H1 (cell line): ENCODE results near the gene CACNB2. TPM values are rescaled to one million over a fixed set of nuclear protein-coding genes. Genes with fewer than 3 reads are reported as not detected.

ENCODE experiments used
- CTCF ChIA-PET: fragments of 300-600 bp; sonication (Branson Sonifier 250); formaldehyde crosslinking; loops from one replicate; lab custom pipeline; 2021; ENCODE audit not compliant: partially characterized antibody; lab: Charles Lee
- POLR2A ChIA-PET: fragments of 300-600 bp; sonication (Branson Sonifier 250); formaldehyde crosslinking; loops from one replicate; lab custom pipeline; 2021; ENCODE audit warnings: inconsistent platforms; ENCODE audit not compliant: partially characterized antibody; lab: Charles Lee
- DNase-seq, 2 experiments: peaks; one replicate each; pipeline versions ENCODE4 v3.0.0 to v3.0.0-alpha.2; 2010 to 2022; ENCODE audit warnings: low spot score in 2 of 2, low read depth in 1 of 2, mixed read lengths in 1 of 2
- FAIRE-seq: peaks from 2 replicates; lab custom pipeline; 2011; peaks lifted over from hg19 to GRCh38; lab: Jason Lieb, UNC
- H2AFZ ChIP-seq: 2 replicates; pipeline ENCODE4 v1.8.1; 2012; ENCODE audit warnings: low read length, inconsistent platforms
- H2AK5ac ChIP-seq: 2 replicates; pipeline ENCODE4 v1.6.1; 2013; ENCODE audit warnings: low read depth, low read length
- H2BK120ac ChIP-seq: replicated peaks from 2 replicates; pipeline ENCODE3; 2013; ENCODE audit warnings: low read depth, low read length, inconsistent platforms
- H2BK12ac ChIP-seq: 2 replicates; pipeline ENCODE4 v1.6.1; 2013; ENCODE audit warnings: low read depth, low read length
- H2BK15ac ChIP-seq: 2 replicates; pipeline ENCODE4 v1.6.1; 2013; ENCODE audit warnings: low read length
- H2BK20ac ChIP-seq: 2 replicates; pipeline ENCODE4 v1.6.1; 2013; ENCODE audit warnings: low read length
- H2BK5ac ChIP-seq: 2 replicates; pipeline ENCODE4 v1.6.1; 2013; ENCODE audit warnings: low read depth, low read length
- H3K14ac ChIP-seq: 2 replicates; pipeline ENCODE4 v1.6.1; 2013; ENCODE audit warnings: inconsistent platforms; ENCODE audit not compliant: insufficient read length
- H3K18ac ChIP-seq: 2 replicates; pipeline ENCODE4 v1.6.1; 2013; ENCODE audit warnings: low read length; ENCODE audit errors: extremely low read depth
- H3K23ac ChIP-seq: 2 replicates; pipeline ENCODE4 v1.6.1; 2013; ENCODE audit warnings: inconsistent platforms; ENCODE audit not compliant: insufficient read length
- H3K23me2 ChIP-seq: 2 replicates; pipeline ENCODE4 v1.6.1; 2013; ENCODE audit warnings: low read depth, low read length
- H3K27ac ChIP-seq: 2 replicates; pipeline ENCODE4 v1.6.1; 2011; ENCODE audit warnings: low read depth, low read length, inconsistent platforms
- H3K27me3 ChIP-seq, 4 experiments: replicated peaks in 1 of 4; 1 replicate in 1 of 4; 2 replicates in 3 of 4; pipeline versions ENCODE4 v1.6.1 to v1.8.1; 2011 to 2013; ENCODE audit warnings: low read length in 3 of 4, mild to moderate bottlenecking in 3 of 4, inconsistent platforms in 2 of 4, mixed read lengths in 2 of 4, moderate library complexity in 1 of 4; ENCODE audit not compliant: control insufficient read depth in 3 of 4, insufficient read depth in 3 of 4; ENCODE audit errors: extremely low read depth in 1 of 4
- H3K36me3 ChIP-seq, 4 experiments: 2 replicates each; pipeline versions ENCODE4 v1.6.1 to v1.8.1; 2011 to 2013; ENCODE audit warnings: mild to moderate bottlenecking in 4 of 4, low read length in 3 of 4, moderate library complexity in 2 of 4, control low read depth in 1 of 4, inconsistent platforms in 1 of 4; ENCODE audit not compliant: insufficient read depth in 4 of 4, control insufficient read depth in 2 of 4
- H3K4ac ChIP-seq: replicated peaks from 2 replicates; pipeline ENCODE3; 2013; ENCODE audit warnings: low read length, low read depth, mixed read lengths, inconsistent platforms; ENCODE audit not compliant: insufficient read length
- H3K4me1 ChIP-seq, 4 experiments: replicated peaks in 1 of 4; 1 replicate in 1 of 4; 2 replicates in 3 of 4; pipeline versions ENCODE4 v1.6.1 to v1.8.1; 2011 to 2013; ENCODE audit warnings: low read length in 3 of 4, inconsistent platforms in 2 of 4, mixed read lengths in 1 of 4; ENCODE audit not compliant: insufficient read depth in 4 of 4, control insufficient read depth in 3 of 4
- H3K4me2 ChIP-seq, 2 experiments: 2 replicates each; pipeline versions ENCODE4 v1.6.1 to v1.8.1; 2011 to 2013; ENCODE audit warnings: low read depth in 2 of 2, low read length in 2 of 2, control low read depth in 1 of 2, inconsistent platforms in 1 of 2, mild to moderate bottlenecking in 1 of 2; ENCODE audit not compliant: insufficient read depth in 1 of 2
- H3K4me3 ChIP-seq, 4 experiments: fragments of 200-600, 300-600 bp in 1 of 4; sonication (generic), shearing (Covaris generic), sonication (Bioruptor Twin) in 1 of 4; 2 replicates each; pipeline versions ENCODE4 v1.5.1 to v1.8.1; 2011 to 2016; ENCODE audit warnings: low read length in 4 of 4, low read depth in 3 of 4, control low read depth in 2 of 4, inconsistent platforms in 2 of 4, mild to moderate bottlenecking in 2 of 4, mixed read lengths in 1 of 4, moderate library complexity in 1 of 4; ENCODE audit not compliant: insufficient read depth in 2 of 4; ENCODE audit errors: extremely low read depth in 1 of 4
- H3K56ac ChIP-seq: replicated peaks from 2 replicates; pipeline ENCODE3; 2013; ENCODE audit warnings: low read depth, mild to moderate bottlenecking, mixed read lengths, low read length, inconsistent platforms; ENCODE audit not compliant: insufficient read length
- H3K79me1 ChIP-seq: 2 replicates; pipeline ENCODE4 v1.6.1; 2013; ENCODE audit warnings: low read depth, low read length, control low read depth
- H3K79me2 ChIP-seq, 2 experiments: 2 replicates each; pipeline versions ENCODE4 v1.6.1 to v1.8.1; 2012 to 2013; ENCODE audit warnings: low read length in 2 of 2, mild to moderate bottlenecking in 2 of 2, inconsistent platforms in 1 of 2; ENCODE audit not compliant: insufficient read depth in 2 of 2, control insufficient read depth in 1 of 2
- H3K9ac ChIP-seq, 4 experiments: replicated peaks in 1 of 4; 1 replicate in 1 of 4; 2 replicates in 3 of 4; pipeline versions ENCODE4 v1.6.1 to v1.8.1; 2011 to 2013; ENCODE audit warnings: low read depth in 3 of 4, low read length in 3 of 4, control low read depth in 2 of 4, mild to moderate bottlenecking in 2 of 4, moderate library complexity in 2 of 4, inconsistent platforms in 1 of 4; ENCODE audit errors: extremely low read depth in 1 of 4
- H3K9me3 ChIP-seq, 2 experiments: 2 replicates each; pipeline versions ENCODE4 v1.6.1 to v1.8.1; 2012 to 2013; ENCODE audit warnings: mild to moderate bottlenecking in 2 of 2, moderate library complexity in 2 of 2, control low read depth in 1 of 2, inconsistent platforms in 1 of 2, low read depth in 1 of 2, low read length in 1 of 2, mixed read lengths in 1 of 2; ENCODE audit not compliant: insufficient read depth in 2 of 2
- H4K20me1 ChIP-seq, 2 experiments: replicated peaks in 1 of 2; 2 replicates each; pipeline versions ENCODE3 to v1.8.1; 2011 to 2013; ENCODE audit warnings: inconsistent platforms in 2 of 2, low read length in 2 of 2, mild to moderate bottlenecking in 1 of 2; ENCODE audit not compliant: insufficient read depth in 2 of 2, control insufficient read depth in 1 of 2
- H4K5ac ChIP-seq: 2 replicates; pipeline ENCODE4 v1.6.1; 2013; ENCODE audit warnings: low read length, low read depth, mixed read lengths, inconsistent platforms; ENCODE audit not compliant: insufficient read length
- H4K8ac ChIP-seq: 2 replicates; pipeline ENCODE4 v1.8.0; 2013; ENCODE audit warnings: mild to moderate bottlenecking, moderate library complexity, low read length, inconsistent platforms; ENCODE audit not compliant: insufficient read depth; ENCODE audit errors: extremely low read depth
- H4K91ac ChIP-seq: replicated peaks from 2 replicates; pipeline ENCODE3; 2013; ENCODE audit warnings: low read length, mixed read lengths, inconsistent platforms; ENCODE audit not compliant: insufficient read length
- MAX ChIP-seq: IDR thresholded peaks from 2 replicates; pipeline ENCODE4 v1.6.1; 2012; ENCODE audit warnings: inconsistent platforms
- RBBP5 ChIP-seq: IDR thresholded peaks from 2 replicates; pipeline ENCODE4 v1.7.1; 2012; ENCODE audit warnings: low read depth, mild to moderate bottlenecking, inconsistent platforms, low read length, moderate library complexity, borderline replicate concordance
- WGBS, 2 experiments: shearing (Covaris generic) in 1 of 2; methylation state at CpG; one replicate each; pipeline versions ENCODE4 v1.1.6 to v1.1.7; 2013 to 2015; ENCODE audit warnings: low lambda C conversion rate in 2 of 2, mixed read lengths in 2 of 2, inconsistent platforms in 1 of 2, low coverage in 1 of 2, missing lambda C conversion rate in 1 of 2; ENCODE audit not compliant: insufficient replicate concordance in 2 of 2, insufficient coverage in 1 of 2, insufficient read length in 1 of 2; ENCODE audit errors: extremely low coverage in 1 of 2, missing lambda C conversion rate in 1 of 2; 5-methylcytosine and 5-hydroxymethylcytosine counted together
- polyA plus RNA-seq, 7 experiments: library from polyadenylated mRNA; depleted of rRNA in 3 of 7; stranded (reverse) in 5 of 7; unstranded in 2 of 7; fragments of >200 nt in 5 of 7; fragments of 200-250 nt in 2 of 7; gene quantifications; 1 replicate in 5 of 7; 2 replicates in 1 of 7; 4 replicates in 1 of 7; pipeline versions ENCODE4 v1.2.1 to v1.2.3, GENCODE V29; 2011 to 2013; ENCODE audit warnings: missing spikeins in 2 of 7, mixed read lengths in 2 of 7
- total RNA-seq: library from RNA; stranded (reverse); fragmentation: NEBNext Ultra II Directional; extraction: Animal tissue kit (Norgen Biotek cat#: 25700); gene quantifications from 2 replicates; pipeline ENCODE4 v1.2.1, GENCODE V29; 2021

CACNB2 gene
- total and polyA plus RNA-seq, 2 of the 8 experiments (the other 6 are each of a cell fraction or from before 2014, with no cell fraction given): 2.4 to 3.2 TPM

GRCh38 chr10:18230794-18231193 lies 90.6 kb downstream of the CACNB2 start:
- Histone ChIP-seq H2BK5ac (no peak overlapping the region), H2AFZ (no peak overlapping the region), H3K23ac (no peak overlapping the region), H3K56ac (no peak overlapping the region), H2BK15ac (no peak overlapping the region), H3K23me2 (no peaks in the 10 kb centered on the region), H3K18ac (no peak overlapping the region), H3K79me1 (no peaks in the 10 kb centered on the region), H2BK120ac (no peak overlapping the region), H2AK5ac (no peak overlapping the region), H3K14ac (no peak overlapping the region), H4K20me1 (no peaks in the 10 kb centered on the region), H3K4ac (no peak overlapping the region), H3K4me2 (no peak overlapping the region), H3K4me1 (peaks cover 0 to 9% (median 3%) of the 10 kb centered on the region in 4 experiments; a peak in 3 of 7 replicates), H3K4me3 (no peak overlapping the region), H3K9ac (no peak overlapping the region), H3K27me3 (no peaks in the 10 kb centered on the region), H3K9me3 (no peaks in the 10 kb centered on the region), H4K8ac (no peak overlapping the region), H3K27ac (no peak overlapping the region), H2BK20ac (no peak overlapping the region), H4K91ac (no peak overlapping the region), H4K5ac (no peak overlapping the region), H3K36me3 (no peaks in the 10 kb centered on the region), H3K79me2 (no peaks in the 10 kb centered on the region), H2BK12ac (no peak overlapping the region)
- ChIA-PET CTCF (interaction anchor here (1.0 to 1.1 kb wide), 2 partner anchors 14 to 46 kb away, joined by 3 read pairs; no protein-coding TSS in a partner anchor), POLR2A (no interaction called here)
- DNase-seq: no peak
- WGBS, 2 experiments: 74% methylated on average over 2 of the region's 2 CpGs; no CpG with 5 or more reads in 1 of the 2 experiments
- no peak for FAIRE-seq
- TF ChIP-seq MAX (no peak), RBBP5 (no peak)
